SK-N-MC (cell line): ENCODE results near the gene EIF4EBP2.

Experiments used
- EZH2 ChIP-seq: fragments of 200-600 bp; sonication (generic); IDR thresholded peaks from one replicate; pipeline ENCODE4 v1.6.1; 2017; ENCODE audit warnings: antibody characterized with exemption
- POLR2AphosphoS5 ChIP-seq: IDR thresholded peaks from 2 replicates; pipeline ENCODE4 v1.6.1; 2012; ENCODE audit warnings: mild to moderate bottlenecking, low read depth, low read length, borderline replicate concordance

GRCh38 chr10:70456164-70456563, 52.2 kb downstream of the EIF4EBP2 start:
- no peak for TF ChIP-seq POLR2AphosphoS5
- TF ChIP-seq EZH2: no peak
